Measurements from ENCODE around the gene KIF1A.

The KIF1A gene

GRCh38 chr2:240803191-240803590 is 16.8 kb downstream of the KIF1A start:
- no peak for DNase-seq (ENCODE audit: low spot score)

DNA sequence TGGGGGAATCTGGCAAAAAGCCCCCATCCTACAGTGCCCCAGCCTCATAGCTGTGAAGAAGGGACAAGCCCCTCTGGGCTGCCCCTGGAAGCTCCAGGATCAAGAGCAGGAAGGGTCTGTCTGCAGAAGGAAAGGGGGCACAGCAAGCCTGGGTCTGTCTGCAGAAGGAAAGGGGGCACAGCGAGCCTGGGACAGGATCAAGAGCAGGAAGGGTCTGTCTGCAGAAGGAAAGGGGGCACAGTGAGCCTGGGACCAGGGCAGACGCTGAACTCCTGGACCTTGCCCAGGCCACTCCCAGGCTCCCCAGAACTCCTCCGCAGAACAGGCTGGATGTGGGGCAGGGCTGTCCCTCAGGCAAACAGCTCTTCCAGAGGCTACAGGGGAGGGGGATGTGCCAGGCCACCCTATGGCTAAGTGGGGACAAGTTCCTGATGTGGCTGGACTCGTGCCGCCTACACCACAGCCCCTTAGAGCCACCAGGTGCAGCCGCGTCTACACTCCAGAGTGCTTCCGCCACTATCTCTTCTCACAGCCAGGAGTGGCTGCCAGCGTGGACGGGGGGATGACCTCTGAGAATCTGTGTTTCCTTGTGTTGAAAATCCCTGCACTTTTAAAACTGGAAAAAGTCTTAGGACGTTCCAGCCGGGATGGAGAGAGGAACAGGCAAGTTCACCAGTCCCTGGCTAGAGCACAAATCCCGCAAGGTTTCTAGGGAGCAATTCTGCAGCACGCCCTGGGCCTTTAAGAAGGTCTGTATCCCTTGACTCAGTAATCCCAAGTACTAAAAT is 20.8 kb downstream of the KIF1A start:
- DNase-seq (ENCODE audit: low spot score): no peak

GRCh38 chr2:240798327-240798905 is 21.6 kb downstream of the KIF1A start:
- no peak for DNase-seq (ENCODE audit: low spot score)

DNA sequence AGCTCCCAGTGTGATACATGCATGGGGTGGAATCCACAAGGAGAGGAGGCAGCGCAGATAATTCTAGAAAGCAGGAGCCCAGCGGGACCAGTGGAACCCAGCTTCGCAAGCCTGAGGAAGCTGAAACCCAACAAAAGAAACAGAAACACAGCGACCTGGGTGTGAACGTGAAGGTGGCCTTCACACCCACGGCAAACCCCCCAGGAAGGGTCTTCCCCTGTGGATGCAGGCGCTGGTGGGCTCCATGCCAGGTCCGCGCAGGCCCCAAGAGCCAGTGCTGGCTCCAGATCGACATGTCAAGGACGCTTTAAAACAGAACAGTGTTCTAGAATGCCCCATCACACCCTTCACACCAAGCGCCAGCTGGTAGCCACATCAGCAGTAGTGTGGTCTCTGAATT is 22.1 kb downstream of the KIF1A start:
- no peak for DNase-seq (ENCODE audit: low spot score)

DNA sequence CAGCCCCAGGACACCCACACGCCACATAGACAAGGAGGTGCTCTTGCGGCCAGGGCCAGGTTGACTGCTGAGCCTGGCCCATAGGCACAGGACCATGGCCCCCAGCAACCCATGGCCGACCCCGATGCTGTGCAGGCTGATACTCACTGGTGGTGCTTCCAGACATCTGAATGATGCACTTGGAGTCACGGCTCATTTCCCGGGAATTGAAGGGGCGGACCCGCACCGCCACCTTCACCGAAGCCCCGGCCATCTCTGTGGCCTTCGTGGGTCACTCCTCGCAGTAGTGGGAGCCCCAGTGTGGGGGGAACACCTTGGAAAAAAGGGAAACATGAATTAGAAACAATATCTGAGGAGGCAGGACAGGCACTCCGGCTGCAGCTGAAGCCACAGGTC is 22.5 kb downstream of the KIF1A start:
- DNase-seq (ENCODE audit: low spot score): no peak

GRCh38 chr2:240796543-240797499 is 23.2 kb downstream of the KIF1A start:
- DNase-seq (ENCODE audit: low spot score): no peak

DNA sequence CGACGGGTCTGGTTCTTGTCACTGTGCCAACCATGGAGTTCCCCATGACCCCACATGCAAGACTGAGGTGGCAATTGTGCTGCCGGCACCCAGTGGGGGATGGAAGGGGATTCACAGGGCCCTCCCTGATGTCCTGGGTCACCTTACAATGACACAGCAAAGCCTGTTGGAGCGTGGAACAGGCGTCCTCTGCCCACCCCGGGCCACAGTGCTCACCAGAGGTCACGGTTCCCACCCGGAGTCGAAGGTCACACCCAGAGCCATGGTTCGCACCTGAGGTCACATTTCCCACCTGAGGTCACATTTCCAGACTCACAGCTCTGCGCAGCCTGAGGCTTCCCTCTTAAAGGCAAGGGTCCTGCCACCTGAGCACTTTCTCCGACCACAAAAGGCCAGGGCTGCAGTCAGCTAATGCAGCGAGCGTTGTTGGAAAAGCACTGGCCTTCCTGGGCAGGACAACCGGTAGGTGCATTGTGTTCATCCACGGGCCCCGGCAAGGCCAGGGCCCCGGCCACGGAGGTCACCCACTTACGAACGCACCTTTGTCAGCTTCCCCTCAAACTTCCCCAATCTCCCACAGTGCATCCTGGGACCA is 24.0 kb downstream of the KIF1A start:
- DNase-seq (ENCODE audit: low spot score): no peak

DNA sequence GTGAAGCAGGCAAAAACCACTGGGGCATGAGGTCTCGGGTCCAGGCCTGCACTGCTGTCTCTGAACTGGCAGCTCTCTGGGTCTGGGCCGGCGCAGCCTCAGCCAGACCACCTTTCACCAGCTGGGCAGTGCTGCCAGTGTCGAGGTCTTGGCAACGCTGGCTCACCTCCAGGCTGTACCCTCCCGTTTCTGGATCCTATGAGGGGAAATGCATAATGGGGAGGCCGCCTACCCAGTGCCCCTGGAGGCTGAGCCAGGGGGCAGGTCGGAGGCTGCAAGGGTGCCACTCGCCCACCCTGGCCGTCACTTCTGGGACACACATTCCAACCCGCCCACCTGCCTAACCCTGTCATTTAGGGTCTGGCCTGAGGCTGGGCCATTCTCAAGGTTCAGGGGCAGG is 24.6 kb downstream of the KIF1A start:
- DNase-seq (ENCODE audit: low spot score): no peak

DNA sequence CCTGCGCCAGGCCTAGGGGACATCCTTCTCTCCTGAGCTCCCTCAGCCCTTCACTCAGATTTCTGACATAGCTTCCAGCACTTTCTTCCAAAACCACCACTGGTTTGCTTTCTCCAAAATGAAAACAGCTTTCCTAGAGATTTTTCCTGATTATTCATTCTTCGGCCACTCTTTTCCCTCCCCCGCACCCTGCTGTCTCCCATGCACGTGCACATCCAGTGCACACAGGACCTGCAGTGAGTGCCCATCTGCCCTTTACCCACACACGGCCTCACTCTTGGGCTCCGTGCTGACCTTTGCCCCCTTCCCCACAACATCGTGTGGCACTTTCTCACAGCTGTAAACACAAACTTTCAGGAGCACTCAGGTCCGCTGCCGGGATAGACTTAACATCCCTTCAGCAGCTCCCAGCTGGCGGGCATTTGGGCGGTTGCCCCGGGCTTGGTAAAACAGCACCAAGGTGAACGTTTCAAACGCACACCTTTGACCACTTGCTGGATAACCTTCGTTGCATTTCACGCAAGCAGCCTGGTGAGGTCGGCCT is 25.8 kb downstream of the KIF1A start:
- DNase-seq (ENCODE audit: low spot score): no peak

GRCh38 chr2:240793313-240794177 is 26.5 kb downstream of the KIF1A start:
- DNase-seq (ENCODE audit: low spot score): no peak

GRCh38 chr2:240792629-240793312 is 27.2 kb downstream of the KIF1A start:
- no peak for DNase-seq (ENCODE audit: low spot score)

DNA sequence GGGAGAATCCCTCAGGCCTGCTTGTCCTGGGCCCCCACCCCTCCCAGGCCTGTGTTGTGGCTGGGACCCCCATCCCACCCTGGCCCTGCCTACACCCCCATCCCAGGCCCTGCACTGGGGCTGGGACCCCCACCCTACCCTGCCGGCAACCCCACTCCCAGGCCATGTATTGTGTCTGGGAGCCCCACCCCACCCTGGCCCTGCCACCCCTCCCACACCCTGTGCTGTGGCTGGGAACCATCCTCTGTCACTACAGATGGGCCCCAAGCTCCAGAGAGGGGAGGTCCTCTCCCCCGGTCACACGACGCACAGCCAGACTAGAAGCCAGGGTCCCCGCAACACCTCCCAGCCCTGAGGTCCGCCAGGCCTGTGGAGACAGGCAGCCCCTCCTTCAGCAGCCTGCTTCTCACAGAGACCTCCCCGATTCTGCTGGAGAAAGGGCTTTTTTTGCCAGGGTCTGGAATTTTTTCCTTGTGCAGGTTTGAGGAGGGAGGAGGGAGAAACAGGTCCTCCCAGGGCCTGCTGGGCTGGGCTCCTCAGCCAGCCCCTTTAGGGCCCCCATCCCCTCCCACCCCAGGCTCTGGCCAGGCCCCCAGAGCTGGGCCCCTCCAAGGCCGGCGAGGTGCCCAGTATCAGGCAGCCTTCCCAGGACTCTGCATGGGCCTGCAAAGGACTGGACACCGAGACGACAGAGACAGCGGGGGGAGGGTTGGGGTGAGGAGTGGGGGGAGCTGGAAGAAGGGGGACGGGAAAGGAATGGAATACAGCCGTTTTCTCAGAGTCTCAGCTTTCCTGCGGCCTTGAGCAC is 28.0 kb downstream of the KIF1A start:
- DNase-seq (ENCODE audit: low spot score): no peak

- DNase-seq (ENCODE audit: low spot score): no peak
Observed at GRCh38 chr2:240791221-240791800, 28.7 kb downstream of the KIF1A start.

DNA sequence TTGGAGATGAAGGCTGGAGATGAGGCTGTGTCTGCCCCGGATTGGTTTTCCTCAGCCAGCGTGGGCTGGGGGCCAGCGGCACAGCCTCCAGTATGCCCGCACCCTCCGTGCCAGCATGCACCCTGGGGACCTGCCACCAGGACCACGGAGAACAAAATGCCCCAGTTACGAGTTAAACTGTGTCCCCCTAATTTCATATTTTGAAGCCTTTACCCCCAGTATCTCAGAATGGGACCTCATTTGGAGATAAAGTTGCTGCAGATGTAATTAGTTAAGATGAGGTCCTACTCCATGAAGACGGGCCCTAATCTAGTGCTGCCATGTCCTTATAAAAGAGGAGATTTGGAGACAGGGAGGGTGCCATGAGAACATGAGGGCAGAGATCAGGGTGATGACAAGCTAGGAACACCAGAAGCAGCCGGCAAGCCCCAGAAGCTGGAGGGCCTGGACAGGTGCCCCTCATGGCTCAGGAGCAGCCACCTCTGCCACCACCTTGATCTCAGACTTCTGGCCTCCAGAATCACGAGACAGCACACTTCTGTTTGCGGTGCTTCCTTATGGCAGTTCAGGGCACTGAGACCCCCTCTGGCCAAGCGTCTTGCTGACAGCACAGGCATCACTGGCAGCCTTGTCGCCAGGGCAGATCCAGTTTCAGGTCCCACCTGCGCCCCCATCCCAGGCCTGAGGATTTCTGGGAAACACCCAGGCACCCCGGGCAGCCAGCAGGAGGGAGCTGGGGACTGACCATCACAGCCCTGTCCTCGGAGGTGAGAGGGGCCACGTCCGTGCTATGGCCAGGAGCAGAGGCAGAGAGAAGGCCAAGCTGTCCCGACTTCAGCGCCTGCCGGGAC is 29.4 kb downstream of the KIF1A start:
- DNase-seq (ENCODE audit: low spot score): no peak

DNA sequence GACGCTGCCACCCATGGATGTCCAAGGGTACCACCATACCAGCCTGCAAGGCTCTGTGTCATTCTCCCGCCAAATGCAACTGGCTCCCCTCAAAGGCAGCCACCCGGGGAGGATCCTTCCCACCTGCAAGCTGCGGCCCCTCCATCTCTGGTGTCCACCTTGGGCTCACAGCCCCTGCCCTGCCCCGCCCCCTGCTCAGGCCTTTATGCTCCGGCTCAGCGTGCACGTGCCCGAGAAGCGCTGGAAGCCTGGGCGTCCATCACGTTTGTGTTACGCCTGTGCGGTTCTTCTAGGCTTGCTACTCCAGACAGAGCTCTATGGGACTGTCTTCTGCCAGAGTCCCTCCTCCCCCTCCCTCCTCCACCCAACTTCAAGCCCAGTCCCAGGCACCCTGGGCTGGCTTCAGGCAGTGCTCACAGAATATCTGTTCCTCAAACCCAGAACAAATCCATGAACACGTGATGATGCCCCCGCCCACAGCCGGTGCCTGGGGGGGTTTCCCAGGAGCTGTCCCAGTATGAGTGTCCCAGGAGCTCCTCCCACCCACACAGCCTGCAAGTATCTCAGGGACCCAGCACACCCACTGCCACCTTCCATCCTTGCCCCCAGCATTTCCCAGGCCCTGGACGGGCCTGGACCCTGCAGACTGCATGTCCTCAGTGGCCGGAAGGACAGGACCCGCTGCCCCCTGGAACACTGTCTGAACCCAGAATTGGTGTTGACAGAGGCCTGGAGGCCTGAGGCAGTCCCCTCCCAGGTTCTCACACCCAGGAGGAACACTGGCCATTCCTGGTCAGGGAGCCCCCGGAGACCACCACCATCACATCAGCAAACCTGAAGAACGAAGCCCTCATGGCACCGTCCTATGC is 30.3 kb downstream of the KIF1A start:
- no peak for DNase-seq (ENCODE audit: low spot score)

- DNase-seq (ENCODE audit: low spot score): no peak
Observed at GRCh38 chr2:240789051-240789453, 31.0 kb downstream of the KIF1A start.

DNA sequence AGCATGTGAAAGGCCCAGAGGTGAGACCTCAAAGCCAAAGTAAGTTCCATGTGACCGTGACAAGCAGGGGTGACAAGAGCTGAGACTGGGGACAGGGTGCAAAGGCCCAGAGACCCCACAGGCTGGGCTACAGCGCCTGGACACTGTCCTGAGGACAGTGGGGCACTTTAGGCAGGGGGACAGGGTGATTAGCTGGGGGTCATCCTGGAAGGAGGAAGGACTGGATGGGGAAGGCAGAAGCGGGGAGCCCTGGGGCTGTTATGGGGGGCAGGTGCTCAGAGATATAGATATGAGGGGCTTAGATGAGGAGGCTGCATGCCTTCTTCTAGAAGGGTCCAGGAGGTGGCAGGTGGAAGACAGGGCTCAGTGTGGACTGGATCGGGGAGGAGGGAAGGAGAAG is 31.5 kb downstream of the KIF1A start:
- no peak for DNase-seq (ENCODE audit: low spot score)
